CD8-positive, alpha-beta memory T cell (primary cell): ENCODE results near the gene BANF2. TPM values are rescaled to one million over a fixed set of nuclear protein-coding genes. Genes with fewer than 3 reads are reported as not detected.

Source experiments
- CTCF ChIA-PET: fragments of 350-600 bp; sonication (Branson Sonifier 250); formaldehyde crosslinking; loops from one replicate; lab custom pipeline; 2021; ENCODE audit warnings: antibody characterized with exemption; lab: Charles Lee
- POLR2A ChIA-PET: fragments of 350-600 bp; sonication (Branson Sonifier 250); formaldehyde crosslinking; loops from one replicate; lab custom pipeline; 2021; ENCODE audit warnings: antibody characterized with exemption; lab: Charles Lee
- DNase-seq, 5 donors: peaks; one replicate each; pipeline versions ENCODE4 v3.0.0 to v3.0.0-alpha.2; 2020 to 2022; ENCODE audit warnings: mixed read lengths in 1 of 5
- H3K27ac ChIP-seq: one replicate; pipeline ENCODE4 v1.7.0; 2013; ENCODE audit warnings: low read depth, mild to moderate bottlenecking, low read length, moderate library complexity
- H3K27me3 ChIP-seq: 2 replicates; pipeline ENCODE4 v1.7.0; 2013; ENCODE audit warnings: low read length, mild to moderate bottlenecking; ENCODE audit not compliant: insufficient read depth, poor library complexity, severe bottlenecking
- H3K36me3 ChIP-seq: 2 replicates; pipeline ENCODE4 v1.7.0; 2013; ENCODE audit warnings: mild to moderate bottlenecking, low read length, moderate library complexity; ENCODE audit not compliant: insufficient read depth
- H3K4me1 ChIP-seq: 2 replicates; pipeline ENCODE4 v1.7.0; 2013; ENCODE audit warnings: mild to moderate bottlenecking, low read length, moderate library complexity; ENCODE audit not compliant: insufficient read depth
- H3K4me3 ChIP-seq: 2 replicates; pipeline ENCODE4 v1.7.0; 2013; ENCODE audit warnings: mild to moderate bottlenecking, low read length
- H3K9me3 ChIP-seq: 2 replicates; pipeline ENCODE4 v1.7.0; 2013; ENCODE audit warnings: mild to moderate bottlenecking, low read length
- H3K27ac Mint-ChIP-seq, 8 donors: one replicate each; pipeline ENCODE4 v1.8.0; 2020 to 2021; ENCODE audit warnings: mixed read lengths in 8 of 8, mild to moderate bottlenecking in 6 of 8, inconsistent platforms in 3 of 8, moderate library complexity in 3 of 8
- H3K27me3 Mint-ChIP-seq, 2 donors: one replicate each; pipeline ENCODE4 v1.8.0; 2020 to 2021; ENCODE audit warnings: mixed read lengths in 2 of 2, mild to moderate bottlenecking in 1 of 2, moderate library complexity in 1 of 2
- H3K36me3 Mint-ChIP-seq, 3 donors: one replicate each; pipeline ENCODE4 v1.8.0; 2020 to 2021; ENCODE audit warnings: mixed read lengths in 3 of 3, inconsistent platforms in 1 of 3, mild to moderate bottlenecking in 1 of 3
- H3K4me1 Mint-ChIP-seq, 3 donors: one replicate each; pipeline ENCODE4 v1.8.0; 2020 to 2021; ENCODE audit warnings: mixed read lengths in 3 of 3, inconsistent platforms in 1 of 3, mild to moderate bottlenecking in 1 of 3
- H3K4me3 Mint-ChIP-seq, 7 donors: one replicate each; pipeline ENCODE4 v1.8.0; 2020 to 2021; ENCODE audit warnings: mixed read lengths in 7 of 7, mild to moderate bottlenecking in 6 of 7, moderate library complexity in 4 of 7, inconsistent platforms in 2 of 7
- H3K9me3 Mint-ChIP-seq, 5 donors: one replicate each; pipeline ENCODE4 v1.8.0; 2020 to 2022; ENCODE audit warnings: mixed read lengths in 5 of 5, mild to moderate bottlenecking in 3 of 5, moderate library complexity in 2 of 5, inconsistent platforms in 1 of 5
- polyA plus RNA-seq: library from polyadenylated mRNA; unstranded; fragments of 300-500 nt; fragmentation: Illumina TruSeq; gene quantifications from one replicate; pipeline ENCODE4 v1.2.3, GENCODE V29; 2021
- total RNA-seq, 2 experiments: library from RNA; stranded (reverse); gene quantifications; one replicate each; pipeline ENCODE4 v1.2.3, GENCODE V29; 2021

Gene BANF2
- total and polyA plus RNA-seq, 3 experiments from 2014 or later, result not detected

- Mint-ChIP-seq H3K27me3 (peaks cover 10 to 24% of the 10 kb centered on the region in 2 donors), H3K9me3 (no peaks in the 10 kb centered on the region), H3K4me3 (peak overlapping the region; percentile 78 to 92 (median 86)), H3K4me1 (peaks cover 18 to 31% (median 26%) of the 10 kb centered on the region in 3 donors), H3K27ac (peak overlapping the region in 6 of 8 donors; percentile 23 to 89 (median 84)), H3K36me3 (peaks cover 0 to 11% (median 1%) of the 10 kb centered on the region in 3 donors)
- CTCF ChIA-PET, result interaction anchor here (0.6 to 3.4 kb wide), 28 partner anchors 9 to 318 kb away, joined by 3 to 32 read pairs (median 4); partner anchors contain the start of genes BANF2, DSTN and SNX5
- Histone ChIP-seq H3K27me3 (peaks cover 8% of the 10 kb centered on the region), H3K27ac (peak overlapping the region; percentile 43), H3K9me3 (no peaks in the 10 kb centered on the region), H3K36me3 (no peaks in the 10 kb centered on the region), H3K4me3 (no peak overlapping the region), H3K4me1 (peaks cover 13% of the 10 kb centered on the region)
- peak; percentile 73 to 84 (median 76) for DNase-seq
- POLR2A ChIA-PET, result interaction anchor here (1.1 to 2.1 kb wide), 5 partner anchors 71 to 287 kb away, joined by 3 to 17 read pairs (median 3); partner anchors contain the start of genes DSTN, MGME1 and SNX5
These were observed 18.7 kb upstream of the BANF2 start for GRCh38 chr20:17680836-17681725.

- Mint-ChIP-seq H3K27ac (peak overlapping the region in 4 of 8 donors; percentile 56 to 87 (median 79)), H3K4me3 (peak overlapping the region; percentile 78 to 95 (median 88))
- H3K4me3 ChIP-seq, result no peak overlapping the region
These were observed 18.1 kb upstream of the BANF2 start for GRCh38 chr20:17681726-17682102.

GRCh38 chr20:17682103-17682888 is 17.5 kb upstream of the BANF2 start, which contains the start of gene RRBP1:
Gene RRBP1 (minus strand): TSS chr20:17682242. CDS start chr20:17660507, 21,735 bp downstream.
- CTCF ChIA-PET, result interaction anchor here (0.7 to 3.4 kb wide), 34 partner anchors 10 to 606 kb away, joined by 3 to 32 read pairs (median 5); partner anchors contain the start of genes BANF2, DSTN, SNX5 and ZNF133
- Mint-ChIP-seq H3K27me3 (peaks cover 11 to 35% of the 10 kb centered on the region in 2 donors), H3K36me3 (peaks cover 1 to 6% (median 6%) of the 10 kb centered on the region in 3 donors), H3K4me3 (peak within 1 kb of the TSS; percentile 78 to 95 (median 88)), H3K4me1 (peaks cover 18 to 29% (median 22%) of the 10 kb centered on the region in 3 donors), H3K9me3 (no peaks in the 10 kb centered on the region), H3K27ac (peak within 1 kb of the TSS; percentile 48 to 94 (median 82))
- POLR2A ChIA-PET, result interaction anchor here (0.6 to 2.1 kb wide), 14 partner anchors 70 to 825 kb away, joined by 3 to 17 read pairs (median 4); partner anchors contain the start of genes BFSP1, DSTN, KAT14 and MGME1
- peak within 1 kb of the TSS; percentile 58 for H3K4me3 ChIP-seq
- peaks cover 12% of the 10 kb centered on the region for H3K27me3 ChIP-seq
- no peaks in the 10 kb centered on the region for H3K9me3 ChIP-seq
- H3K36me3 ChIP-seq, result no peaks in the 10 kb centered on the region
- H3K4me1 ChIP-seq, result peaks cover 13% of the 10 kb centered on the region
- H3K27ac ChIP-seq, result peak within 1 kb of the TSS; percentile 52
- DNase-seq, result peak; percentile 97 to 98 (median 98)

More at GRCh38 chr20:17681726-17682102, 18.1 kb upstream of the BANF2 start:
- peaks cover 18 to 29% (median 22%) of the 10 kb centered on the region in 3 donors for H3K4me1 Mint-ChIP-seq
- H3K9me3 Mint-ChIP-seq, result no peaks in the 10 kb centered on the region
- POLR2A ChIA-PET, result interaction anchor here (0.6 to 2.1 kb wide), 8 partner anchors 69 to 287 kb away, joined by 3 to 17 read pairs (median 3); partner anchors contain the start of genes DSTN, MGME1 and SNX5
- CTCF ChIA-PET, result interaction anchor here (0.6 to 3.4 kb wide), 28 partner anchors 9 to 458 kb away, joined by 3 to 32 read pairs (median 7); partner anchors contain the start of genes BANF2, DSTN and SNX5
- peaks cover 0 to 11% (median 6%) of the 10 kb centered on the region in 3 donors for H3K36me3 Mint-ChIP-seq
- H3K9me3 ChIP-seq, result no peaks in the 10 kb centered on the region
- H3K27ac ChIP-seq, result peak overlapping the region; percentile 52
- H3K27me3 ChIP-seq, result peaks cover 9% of the 10 kb centered on the region
- peaks cover 10 to 29% of the 10 kb centered on the region in 2 donors for H3K27me3 Mint-ChIP-seq
- H3K4me1 ChIP-seq, result peaks cover 13% of the 10 kb centered on the region
- peak in 1 of 5 donors; percentile 3 for DNase-seq
- no peaks in the 10 kb centered on the region for H3K36me3 ChIP-seq

GRCh38 chr20:17682889-17683198 is 16.9 kb upstream of the BANF2 start:
- H3K36me3 ChIP-seq, result no peaks in the 10 kb centered on the region
- POLR2A ChIA-PET, result interaction anchor here (0.6 to 2.1 kb wide), 11 partner anchors 70 to 825 kb away, joined by 3 to 17 read pairs (median 5); partner anchors contain the start of genes BFSP1, DSTN, KAT14 and MGME1
- H3K27ac Mint-ChIP-seq, result peak overlapping the region; percentile 48 to 94 (median 82)
- H3K4me1 ChIP-seq, result peaks cover 13% of the 10 kb centered on the region
- no peaks in the 10 kb centered on the region for H3K9me3 Mint-ChIP-seq
- H3K9me3 ChIP-seq, result no peaks in the 10 kb centered on the region
- CTCF ChIA-PET, result interaction anchor here (0.8 to 3.4 kb wide), 29 partner anchors 10 to 605 kb away, joined by 3 to 32 read pairs (median 7); partner anchors contain the start of genes BANF2, DSTN, SNX5 and ZNF133
- peak overlapping the region; percentile 78 to 95 (median 88) for H3K4me3 Mint-ChIP-seq
- H3K27me3 ChIP-seq, result peaks cover 12% of the 10 kb centered on the region
- peaks cover 1 to 6% (median 5%) of the 10 kb centered on the region in 3 donors for H3K36me3 Mint-ChIP-seq
- DNase-seq, result no peak
- H3K4me1 Mint-ChIP-seq, result peaks cover 18 to 29% (median 22%) of the 10 kb centered on the region in 3 donors
- H3K27ac ChIP-seq, result peak overlapping the region; percentile 52
- peak overlapping the region; percentile 58 for H3K4me3 ChIP-seq
- H3K27me3 Mint-ChIP-seq, result peaks cover 16 to 40% of the 10 kb centered on the region in 2 donors

GRCh38 chr20:17683218-17684076 is 16.3 kb upstream of the BANF2 start:
- H3K4me1 ChIP-seq, result peaks cover 13% of the 10 kb centered on the region
- H3K9me3 ChIP-seq, result no peaks in the 10 kb centered on the region
- H3K27ac ChIP-seq, result no peak overlapping the region
- CTCF ChIA-PET, result interaction anchor here (0.9 to 3.4 kb wide), 26 partner anchors 9 to 605 kb away, joined by 3 to 32 read pairs (median 8); partner anchors contain the start of genes BANF2, DSTN, SNX5 and ZNF133
- H3K36me3 Mint-ChIP-seq, result peaks cover 1 to 6% (median 2%) of the 10 kb centered on the region in 3 donors
- POLR2A ChIA-PET, result interaction anchor here (0.5 to 2.1 kb wide), 9 partner anchors 71 to 824 kb away, joined by 4 to 17 read pairs (median 5); partner anchors contain the start of genes BFSP1, DSTN, KAT14 and MGME1
- H3K27me3 Mint-ChIP-seq, result peaks cover 18 to 44% of the 10 kb centered on the region in 2 donors
- peaks cover 12% of the 10 kb centered on the region for H3K27me3 ChIP-seq
- no peak overlapping the region for H3K4me3 ChIP-seq
- peak overlapping the region in 5 of 8 donors; percentile 47 to 78 (median 62) for H3K27ac Mint-ChIP-seq
- no peak for DNase-seq
- H3K36me3 ChIP-seq, result no peaks in the 10 kb centered on the region
- peak overlapping the region; percentile 18 to 90 (median 73) for H3K4me3 Mint-ChIP-seq
- H3K9me3 Mint-ChIP-seq, result no peaks in the 10 kb centered on the region
- peaks cover 18 to 25% (median 22%) of the 10 kb centered on the region in 3 donors for H3K4me1 Mint-ChIP-seq

- peak overlapping the region in 4 of 7 donors; percentile 12 to 78 (median 25) for H3K4me3 Mint-ChIP-seq
- peak overlapping the region in 1 of 8 donors; percentile 49 for H3K27ac Mint-ChIP-seq
- Histone ChIP-seq H3K4me3 (no peak overlapping the region), H3K27me3 (peaks cover 12% of the 10 kb centered on the region), H3K9me3 (no peaks in the 10 kb centered on the region), H3K4me1 (peaks cover 13% of the 10 kb centered on the region), H3K36me3 (no peaks in the 10 kb centered on the region), H3K27ac (no peak overlapping the region)
- H3K36me3 Mint-ChIP-seq, result peaks cover 1 to 6% (median 2%) of the 10 kb centered on the region in 3 donors
- peaks cover 18 to 49% of the 10 kb centered on the region in 2 donors for H3K27me3 Mint-ChIP-seq
- POLR2A ChIA-PET, result no interaction called here
- H3K9me3 Mint-ChIP-seq, result no peaks in the 10 kb centered on the region
- CTCF ChIA-PET, result interaction anchor here (2.8 to 3.4 kb wide), 2 partner anchors 12 to 312 kb away, joined by 11 to 20 read pairs; no protein-coding TSS in a partner anchor
- DNase-seq, result no peak
- peaks cover 18 to 24% (median 22%) of the 10 kb centered on the region in 3 donors for H3K4me1 Mint-ChIP-seq
These were observed 15.5 kb upstream of the BANF2 start for GRCh38 chr20:17684077-17684888.
